ENCODE results near the gene NR2F1-AS1. TPM values are rescaled to one million over a fixed set of nuclear protein-coding genes. Genes with fewer than 3 reads are reported as not detected.

Gene NR2F1-AS1
- total RNA-seq, 1 donor: 11.8 TPM

DNA sequence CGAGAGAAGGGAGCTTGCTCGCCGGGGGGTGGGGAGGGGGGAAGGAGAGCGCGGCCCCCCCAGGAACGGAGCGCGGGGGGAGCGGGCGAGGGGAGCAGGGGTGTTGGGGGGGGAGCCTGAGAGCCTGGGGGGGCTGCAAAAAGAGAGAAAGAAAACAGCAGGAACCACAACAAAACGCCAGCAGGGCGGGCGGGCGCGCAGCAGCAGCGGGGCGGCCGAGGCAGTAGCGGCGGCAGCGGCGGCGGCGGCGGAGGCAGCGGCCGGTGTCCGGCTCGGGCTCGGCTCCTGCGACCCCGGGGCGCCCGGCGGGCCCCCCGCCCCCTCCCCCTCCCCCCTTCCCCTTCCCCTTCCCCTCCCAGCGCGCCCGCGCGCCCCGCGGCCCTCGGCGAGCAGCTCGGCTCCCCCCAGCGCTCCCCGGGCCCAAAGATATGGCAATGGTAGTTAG is 3.6 kb upstream of the NR2F1-AS1 start:
- TF ChIP-seq, protein P1, sequence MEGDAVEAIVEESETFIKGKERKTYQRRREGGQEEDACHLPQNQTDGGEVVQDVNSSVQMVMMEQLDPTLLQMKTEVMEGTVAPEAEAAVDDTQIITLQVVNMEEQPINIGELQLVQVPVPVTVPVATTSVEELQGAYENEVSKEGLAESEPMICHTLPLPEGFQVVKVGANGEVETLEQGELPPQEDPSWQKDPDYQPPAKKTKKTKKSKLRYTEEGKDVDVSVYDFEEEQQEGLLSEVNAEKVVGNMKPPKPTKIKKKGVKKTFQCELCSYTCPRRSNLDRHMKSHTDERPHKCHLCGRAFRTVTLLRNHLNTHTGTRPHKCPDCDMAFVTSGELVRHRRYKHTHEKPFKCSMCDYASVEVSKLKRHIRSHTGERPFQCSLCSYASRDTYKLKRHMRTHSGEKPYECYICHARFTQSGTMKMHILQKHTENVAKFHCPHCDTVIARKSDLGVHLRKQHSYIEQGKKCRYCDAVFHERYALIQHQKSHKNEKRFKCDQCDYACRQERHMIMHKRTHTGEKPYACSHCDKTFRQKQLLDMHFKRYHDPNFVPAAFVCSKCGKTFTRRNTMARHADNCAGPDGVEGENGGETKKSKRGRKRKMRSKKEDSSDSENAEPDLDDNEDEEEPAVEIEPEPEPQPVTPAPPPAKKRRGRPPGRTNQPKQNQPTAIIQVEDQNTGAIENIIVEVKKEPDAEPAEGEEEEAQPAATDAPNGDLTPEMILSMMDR (IDR thresholded peaks at IDR 0.05; ENCODE audit: insufficient read depth, low read length): no peak
- H3K4me3 ChIP-seq (ENCODE audit: low read depth, low read length): peak overlapping the region; percentile 89
- DNase-seq (ENCODE audit: low read depth): no peak

DNA sequence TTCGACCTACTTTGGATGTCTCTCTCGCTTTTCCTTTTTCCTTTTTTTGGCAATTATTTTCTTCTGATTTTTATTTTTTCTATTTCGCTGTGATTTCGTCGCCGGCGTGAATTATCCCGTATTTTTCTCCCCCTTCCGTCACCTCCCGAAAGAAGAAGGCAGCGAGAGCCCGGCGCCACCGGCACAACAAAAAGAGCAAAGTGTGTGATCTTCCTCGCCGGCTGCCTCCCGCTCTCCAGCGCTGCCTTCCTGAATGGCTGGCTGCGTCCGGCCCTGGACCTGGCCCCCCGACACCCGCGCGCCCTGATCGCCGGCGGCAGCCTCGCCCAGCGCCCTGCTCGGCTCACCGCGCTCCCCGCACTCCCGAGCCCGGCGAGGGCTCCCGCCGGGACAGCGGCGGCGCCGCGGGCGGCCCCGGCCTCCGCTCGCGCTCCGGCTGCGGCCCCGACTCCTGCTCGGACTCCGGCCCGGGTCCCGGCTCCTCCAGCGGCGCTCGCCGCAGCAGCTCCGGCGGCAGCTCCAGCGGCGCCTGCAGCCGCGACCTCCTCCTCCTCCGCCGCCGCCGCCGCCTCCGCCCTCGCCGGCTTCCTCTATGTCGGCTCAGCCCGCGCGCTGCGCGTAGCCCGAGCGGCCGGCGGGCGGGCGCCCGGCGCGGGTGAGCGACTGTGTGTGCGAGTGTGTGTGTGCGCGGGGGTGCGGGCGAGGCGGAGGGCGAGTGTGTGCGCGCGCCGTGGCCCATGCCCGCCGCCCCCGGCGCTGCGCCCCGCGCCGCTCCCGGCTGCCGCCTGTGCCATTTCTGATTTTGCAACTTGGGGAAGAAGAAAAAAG is 3.0 kb upstream of the NR2F1-AS1 start:
- DNase-seq (ENCODE audit: low read depth): peak; percentile 56
- TF ChIP-seq, protein P1 (IDR thresholded peaks at IDR 0.05; ENCODE audit: insufficient read depth, low read length): no peak

DNA sequence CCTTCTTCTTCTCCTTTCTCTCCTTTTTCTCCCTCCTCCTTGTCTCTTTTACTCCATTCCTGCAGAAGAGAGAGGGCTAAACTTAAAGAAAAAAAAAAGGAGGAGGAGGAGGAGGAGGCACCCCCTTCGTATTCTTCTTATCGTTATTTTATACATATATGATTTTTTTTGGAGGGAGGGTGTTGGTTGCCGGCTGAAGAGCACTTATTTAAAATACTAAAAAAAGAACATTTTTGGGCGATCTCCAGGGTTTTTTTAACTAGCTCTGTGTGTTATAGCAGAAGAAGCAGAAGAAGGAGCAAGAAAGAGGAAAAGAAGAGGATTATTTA is 2.4 kb upstream of the NR2F1-AS1 start:
- peak overlapping the region; percentile 89 for H3K4me3 ChIP-seq (ENCODE audit: low read depth, low read length)
- TF ChIP-seq, protein P1 (IDR thresholded peaks at IDR 0.05; ENCODE audit: insufficient read depth, low read length): no peak
- peak; percentile 51 for DNase-seq (ENCODE audit: low read depth)

More for the DNA sequence above, 3.0 kb upstream of the NR2F1-AS1 start:
- peak overlapping the region; percentile 89 for H3K4me3 ChIP-seq (ENCODE audit: low read depth, low read length)

DNA sequence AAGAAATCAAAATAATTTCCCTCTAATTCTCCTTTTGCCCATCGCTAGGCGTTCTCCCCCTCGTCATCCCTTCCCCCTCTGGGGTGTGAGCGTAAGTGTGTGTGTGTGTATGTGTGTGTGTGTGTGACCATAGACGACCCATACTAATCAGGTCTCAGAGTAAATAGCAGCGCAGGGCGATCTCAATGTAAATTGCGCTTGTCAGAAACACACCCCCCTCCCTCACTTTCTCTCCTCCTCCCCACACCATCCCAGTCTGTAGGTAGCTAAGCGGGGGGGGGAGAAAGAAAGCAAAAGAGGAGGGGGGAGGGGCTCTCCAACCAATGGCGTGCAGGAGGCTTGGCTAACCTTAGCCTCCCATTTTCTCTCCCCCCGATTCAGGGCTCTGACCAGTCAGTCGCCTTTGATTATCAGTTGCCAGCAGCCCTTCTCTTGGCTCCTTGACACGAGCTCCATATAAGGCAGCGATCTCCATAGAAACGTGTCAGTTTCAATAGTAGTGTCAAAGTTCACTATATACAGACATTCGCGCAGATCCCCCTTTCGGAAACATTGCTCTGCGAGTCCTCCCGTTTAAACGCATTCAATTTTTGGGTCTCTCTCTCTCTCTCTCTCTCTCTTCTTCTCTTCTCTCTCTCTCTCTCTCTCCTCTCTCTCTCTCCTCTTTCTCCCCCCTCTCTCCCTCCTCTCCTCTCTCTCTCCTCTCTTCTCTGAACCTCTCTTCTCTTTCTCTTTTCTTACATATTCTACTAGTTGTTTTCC is 1.8 kb upstream of the NR2F1-AS1 start, which contains the start of gene NR2F1:
Gene NR2F1 (plus strand): TSS at position 546 of the 762 bp plus-strand sequence. CDS start 1,802 bp downstream, outside the sequence.
- DNase-seq (ENCODE audit: low read depth): peak; percentile 97
- H3K4me3 ChIP-seq (ENCODE audit: low read depth, low read length): peak within 1 kb of the TSS; percentile 89
- TF ChIP-seq, protein P1 (IDR thresholded peaks at IDR 0.05; ENCODE audit: insufficient read depth, low read length): no peak

DNA sequence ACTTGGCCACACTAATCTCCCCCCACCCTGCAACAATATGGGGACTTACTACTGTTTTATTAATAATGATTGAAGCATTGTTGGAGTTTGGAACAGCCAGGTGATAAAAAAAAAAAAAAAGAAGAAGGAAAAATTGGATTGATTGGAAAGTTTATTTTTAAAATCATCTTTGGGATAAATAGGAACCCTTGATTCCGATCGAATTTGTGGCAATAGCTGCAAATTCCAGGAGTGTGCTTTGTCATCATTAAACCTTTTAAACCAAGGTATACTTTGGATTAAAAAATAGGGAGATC is 1.1 kb upstream of the NR2F1-AS1 start:
- H3K4me3 ChIP-seq (ENCODE audit: low read depth, low read length): peak overlapping the region; percentile 89
- no peak for DNase-seq (ENCODE audit: low read depth)
- TF ChIP-seq, protein P1 (IDR thresholded peaks at IDR 0.05; ENCODE audit: insufficient read depth, low read length): no peak

DNA sequence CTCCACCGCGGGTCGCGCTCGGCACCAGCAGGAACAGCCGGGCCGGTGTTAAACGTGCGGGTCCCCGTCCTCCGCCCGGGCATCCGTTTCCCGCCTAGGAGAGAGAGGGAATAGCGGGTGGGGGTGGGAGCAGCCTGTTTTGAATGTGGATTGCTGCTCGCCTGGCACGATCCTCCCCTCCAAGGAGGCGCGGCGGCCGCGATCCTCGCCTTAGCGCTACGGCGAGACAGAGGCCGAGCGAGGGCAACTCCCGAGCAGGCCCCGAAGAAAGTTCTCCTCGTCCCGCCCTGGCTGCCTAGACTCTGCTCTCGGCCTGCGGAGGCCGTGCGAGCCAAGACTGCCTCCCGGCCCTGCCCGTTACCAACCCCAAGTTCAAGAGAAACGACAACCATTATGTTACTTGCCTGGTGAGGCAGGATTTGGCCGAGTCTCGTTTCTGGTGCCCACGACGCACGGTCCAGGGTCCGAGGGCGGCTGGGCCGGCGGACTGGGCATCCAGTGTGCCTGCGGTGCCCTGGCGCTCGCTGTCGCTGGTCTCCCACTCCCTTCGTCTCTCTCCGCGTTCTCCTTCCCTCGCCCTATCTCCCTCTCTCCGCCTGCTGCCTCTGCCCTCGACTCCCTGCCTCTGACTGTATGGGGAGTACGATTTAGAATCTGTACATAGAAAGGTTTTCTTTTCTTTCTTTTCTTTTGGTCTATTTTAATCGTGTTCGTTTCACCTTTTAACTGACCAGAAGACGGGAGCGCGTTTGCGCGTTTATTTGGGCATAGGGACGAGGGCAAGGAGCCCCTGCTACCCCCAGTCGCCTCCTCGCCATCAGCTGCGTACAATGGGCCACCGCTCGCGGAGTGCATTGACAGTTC is 724 bp downstream of the NR2F1-AS1 start:
- TF ChIP-seq, protein P1 (IDR thresholded peaks at IDR 0.05; ENCODE audit: insufficient read depth, low read length): no peak
- peak; percentile 49 for DNase-seq (ENCODE audit: low read depth)
- peak overlapping the region; percentile 89 for H3K4me3 ChIP-seq (ENCODE audit: low read depth, low read length)

Measured in fibroblast of the aortic adventitia (primary cell).